NT2/D1 (cell line): ENCODE data around the gene IFNAR1.

Experiments
- DNase-seq: peaks from one replicate; pipeline ENCODE4 v3.0.0-alpha.2; 2011; ENCODE audit warnings: low read depth, low spot score
- H3K27me3 ChIP-seq: 2 replicates; pipeline ENCODE4 v1.6.0; 2011; ENCODE audit warnings: mild to moderate bottlenecking; ENCODE audit not compliant: insufficient read length, insufficient read depth
- H3K36me3 ChIP-seq: 2 replicates; pipeline ENCODE4 v1.6.1; 2011; ENCODE audit warnings: mild to moderate bottlenecking, low read length, mixed read lengths; ENCODE audit not compliant: insufficient read depth, insufficient read length
- H3K4me1 ChIP-seq: 2 replicates; pipeline ENCODE4 v1.5.1; 2011; ENCODE audit not compliant: insufficient read depth, insufficient read length
- H3K4me3 ChIP-seq: 2 replicates; pipeline ENCODE4 v1.5.1; 2011; ENCODE audit warnings: low read depth; ENCODE audit not compliant: insufficient read length
- H3K9ac ChIP-seq: 2 replicates; pipeline ENCODE4 v1.6.0; 2011; ENCODE audit warnings: low read depth; ENCODE audit not compliant: insufficient read length
- H3K9me3 ChIP-seq: 2 replicates; pipeline ENCODE4 v1.5.1; 2011; ENCODE audit warnings: mild to moderate bottlenecking, low read length; ENCODE audit not compliant: insufficient read depth
- SUZ12 ChIP-seq: IDR thresholded peaks from 2 replicates; pipeline ENCODE4 v1.6.1; 2011; ENCODE audit not compliant: insufficient read length, insufficient read depth; ENCODE audit errors: extremely low read depth
- YY1 ChIP-seq: IDR thresholded peaks from 2 replicates; pipeline ENCODE4 v1.6.1; 2011; ENCODE audit not compliant: insufficient read length, insufficient read depth
- ZNF274 ChIP-seq: IDR thresholded peaks from 2 replicates; pipeline ENCODE4 v1.6.1; 2011; ENCODE audit warnings: mild to moderate bottlenecking, low read depth, low read length

The IFNAR1 gene

DNA sequence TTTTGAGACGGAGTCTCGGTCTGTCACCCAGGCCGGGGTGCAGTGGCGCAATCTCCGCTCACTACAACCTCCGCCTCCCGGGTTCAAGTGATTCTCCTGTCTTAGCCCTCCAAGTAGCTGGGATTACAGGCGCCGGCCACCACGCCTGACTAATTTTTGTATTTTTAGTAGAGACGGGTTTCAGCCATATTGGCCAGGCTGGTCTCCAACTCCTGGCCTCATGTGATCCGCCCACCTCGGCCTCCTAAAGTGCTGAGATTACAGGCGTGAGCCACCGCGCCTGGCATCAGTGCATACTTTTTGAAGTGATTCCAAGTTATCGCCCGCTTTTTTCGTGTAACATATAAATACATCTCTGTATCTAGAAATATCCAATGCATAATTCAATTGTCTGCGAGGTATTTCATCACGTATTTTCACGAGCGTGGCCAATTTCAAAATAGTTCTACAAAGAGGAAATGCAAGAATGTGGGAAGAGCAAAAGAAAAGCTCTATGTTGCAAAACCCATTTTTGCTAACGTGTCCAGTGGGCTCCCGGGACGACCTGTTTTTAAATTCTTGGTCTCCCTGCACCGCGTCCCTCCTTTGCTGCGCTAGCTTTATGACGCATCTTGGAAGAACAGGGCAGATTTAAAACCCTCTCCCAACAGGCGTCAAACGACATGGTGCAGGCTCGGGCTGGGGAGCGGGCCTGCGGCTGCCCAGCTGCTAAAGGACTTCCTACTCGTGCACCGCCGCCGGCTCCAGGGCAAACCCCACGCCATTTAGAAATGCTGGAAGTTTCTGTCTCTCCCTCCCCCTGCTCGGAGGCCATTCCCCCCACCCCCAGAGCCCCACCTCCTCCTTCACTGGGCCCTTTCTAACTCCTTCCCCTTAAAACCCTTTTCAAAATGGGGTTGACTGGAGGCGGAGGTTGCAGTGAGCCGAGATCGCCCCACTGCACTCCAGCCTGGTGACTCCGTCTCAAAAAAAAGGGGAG lies 77.5 kb downstream of the IFNAR1 start:
- H3K27me3 ChIP-seq = no peaks in the 10 kb centered on the region
- no peaks in the 10 kb centered on the region for H3K9me3 ChIP-seq
- TF ChIP-seq YY1 (no peak), SUZ12 (no peak), ZNF274 (no peak)
- peaks cover 21% of the 10 kb centered on the region for H3K36me3 ChIP-seq
- peaks cover 9% of the 10 kb centered on the region for H3K4me1 ChIP-seq
- H3K4me3 ChIP-seq = peak overlapping the region; percentile 91
- H3K9ac ChIP-seq = peak overlapping the region; percentile 73
- DNase-seq = no peak

DNA sequence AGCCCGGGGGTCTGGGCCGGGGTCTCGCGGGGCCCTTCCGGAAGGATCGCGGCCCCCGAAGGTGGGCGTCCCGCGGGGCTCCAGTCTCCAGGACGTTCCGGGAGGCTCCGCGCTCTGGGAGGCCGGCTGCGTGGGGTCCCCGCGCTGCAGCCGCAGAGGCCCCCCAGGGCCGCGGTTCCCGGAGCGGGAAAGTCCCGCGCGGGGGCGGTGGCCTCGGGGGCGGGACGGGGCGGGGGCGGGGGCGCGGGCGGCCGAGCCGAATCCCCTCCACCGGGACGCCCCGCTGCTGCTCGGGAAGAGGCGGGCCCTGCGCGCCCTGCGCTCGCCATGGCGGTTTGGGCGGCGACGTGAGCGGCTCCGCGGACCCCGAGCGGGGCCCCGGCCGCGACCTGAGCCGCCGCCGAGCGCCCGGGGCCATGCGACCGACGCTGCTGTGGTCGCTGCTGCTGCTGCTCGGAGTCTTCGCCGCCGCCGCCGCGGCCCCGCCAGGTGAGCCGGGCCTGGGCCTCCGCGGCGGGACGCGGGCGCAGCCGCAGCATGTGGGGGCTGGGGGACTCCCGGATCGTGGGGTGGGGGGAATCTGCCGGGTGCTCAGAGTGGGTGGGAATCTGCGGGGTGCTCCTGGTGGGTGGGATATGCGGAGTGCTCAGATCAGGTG lies 78.5 kb downstream of the IFNAR1 start, which contains the start of gene IFNGR2:
IFNGR2 (plus strand) TSS at position 286 of the 658 bp plus-strand sequence; CDS start at position 417, 131 bp downstream.
- TF ChIP-seq YY1 (no peak), SUZ12 (no peak), ZNF274 (no peak)
- no peaks in the 10 kb centered on the region for H3K9me3 ChIP-seq
- H3K27me3 ChIP-seq = no peaks in the 10 kb centered on the region
- H3K4me1 ChIP-seq = peaks cover 9% of the 10 kb centered on the region
- no peak for DNase-seq
- H3K36me3 ChIP-seq = peaks cover 26% of the 10 kb centered on the region
- H3K9ac ChIP-seq = peak within 1 kb of the TSS; percentile 96
- H3K4me3 ChIP-seq = peak within 1 kb of the TSS; percentile 91

DNA sequence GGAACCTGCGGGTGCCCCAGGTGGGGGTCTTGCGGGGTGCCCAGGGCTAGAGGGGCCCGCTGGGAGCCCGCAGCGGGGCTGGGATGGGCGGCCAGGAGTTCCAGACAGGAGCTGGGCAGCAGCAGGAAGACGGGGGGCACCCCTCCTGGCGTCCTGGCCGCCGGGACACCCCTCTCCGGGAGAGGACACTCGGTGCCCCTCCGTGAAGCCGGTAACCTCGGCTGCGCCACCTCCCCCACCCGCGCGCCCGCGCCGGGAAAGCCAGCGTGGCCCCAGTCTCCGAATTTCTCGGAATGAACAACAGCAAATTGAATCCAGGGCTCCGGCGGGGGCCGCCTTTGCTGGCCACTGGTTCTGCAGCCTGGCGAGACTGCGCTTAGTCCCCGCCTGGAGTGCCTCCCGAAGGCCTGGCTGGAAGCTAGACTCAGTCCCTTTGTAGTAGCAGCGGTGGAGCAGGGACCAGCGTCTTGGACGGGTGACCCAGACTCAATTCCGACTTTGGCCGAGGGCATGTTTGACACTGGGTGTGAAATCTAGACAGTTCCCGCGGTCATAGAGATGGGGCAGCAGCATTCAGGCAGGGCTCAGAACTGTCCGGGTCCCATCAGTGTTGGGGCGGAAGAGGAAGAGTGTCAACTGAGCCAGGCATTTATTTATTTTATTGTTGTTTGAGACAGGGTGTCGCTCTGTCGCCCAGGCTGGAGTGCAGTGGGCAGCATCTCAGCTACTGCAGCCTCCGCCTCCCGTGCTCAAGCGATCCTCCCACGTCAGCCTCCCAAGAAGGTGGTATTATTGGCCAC lies 79.2 kb downstream of the IFNAR1 start:
- no peaks in the 10 kb centered on the region for H3K27me3 ChIP-seq
- peaks cover 9% of the 10 kb centered on the region for H3K4me1 ChIP-seq
- peak overlapping the region; percentile 96 for H3K9ac ChIP-seq
- DNase-seq = no peak
- peaks cover 29% of the 10 kb centered on the region for H3K36me3 ChIP-seq
- TF ChIP-seq ZNF274 = no peak
- H3K9me3 ChIP-seq = no peaks in the 10 kb centered on the region
- peak overlapping the region; percentile 91 for H3K4me3 ChIP-seq

DNA sequence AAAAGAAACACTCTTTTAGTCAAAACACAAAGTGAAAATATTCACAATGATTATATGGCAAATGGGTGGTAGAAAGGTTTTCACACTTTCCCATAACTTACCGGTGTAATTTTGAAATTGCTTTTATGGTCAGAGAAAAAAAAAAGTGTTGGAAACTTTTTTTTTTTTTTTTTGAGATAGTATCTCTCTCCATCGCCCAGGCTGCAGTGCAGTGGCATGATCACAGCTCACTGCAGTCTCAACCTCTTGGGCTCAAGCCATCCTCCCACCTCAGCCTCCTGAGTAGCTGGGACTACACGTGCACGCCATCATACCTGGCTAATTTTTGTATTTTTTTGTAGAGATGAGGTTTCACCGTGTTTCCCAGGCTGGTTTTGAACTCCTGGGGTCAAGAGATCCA lies 81.7 kb downstream of the IFNAR1 start:
- Histone ChIP-seq H3K4me3 (no peak overlapping the region), H3K4me1 (peaks cover 9% of the 10 kb centered on the region), H3K9me3 (no peaks in the 10 kb centered on the region), H3K27me3 (no peaks in the 10 kb centered on the region), H3K9ac (no peak overlapping the region), H3K36me3 (peaks cover 39% of the 10 kb centered on the region)
- no peak for TF ChIP-seq YY1
- TF ChIP-seq SUZ12 = no peak
- no peak for TF ChIP-seq ZNF274
- DNase-seq = no peak
